SH-SY5Y (cell line): Measurements from ENCODE around the gene BRD4.

ENCODE experiments used
- GATA2 ChIP-seq: IDR thresholded peaks from 2 replicates; pipeline ENCODE4 v1.6.1; 2011; ENCODE audit warnings: mild to moderate bottlenecking, low read depth, low read length
- GATA3 ChIP-seq: IDR thresholded peaks from 2 replicates; pipeline ENCODE4 v1.6.1; 2011; ENCODE audit warnings: low read depth, mild to moderate bottlenecking, low read length, moderate library complexity

DNA sequence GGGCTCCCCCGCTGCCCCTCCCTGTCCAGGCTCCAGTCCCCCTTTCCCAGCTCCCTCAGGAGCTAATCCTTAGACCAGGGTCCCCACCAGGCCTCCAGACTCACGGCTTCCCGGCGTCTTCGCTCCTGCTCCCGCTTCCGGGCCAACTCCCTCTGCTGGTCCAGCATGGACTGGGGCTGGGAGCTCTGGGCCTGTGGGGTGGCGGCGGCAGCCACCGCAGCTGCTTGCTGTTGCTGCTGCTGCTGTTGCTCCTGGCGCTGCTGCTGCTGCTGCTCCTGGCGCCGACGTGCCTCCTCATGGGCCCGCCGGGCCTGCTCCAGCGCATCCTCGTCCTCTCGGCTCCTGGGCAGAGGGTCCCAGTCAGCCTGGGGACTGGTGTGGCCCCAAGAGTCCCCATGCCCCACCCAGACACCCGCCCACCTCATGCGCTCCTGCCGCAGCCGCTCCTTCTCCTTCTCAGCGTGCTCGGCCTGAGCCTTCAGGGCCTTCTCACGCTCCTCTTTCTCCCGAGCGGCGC, 93.6 kb downstream of the BRD4 start:
- TF ChIP-seq GATA3 (no peak), GATA2 (no peak)
